ENCODE results near the gene MMRN1. TPM values are rescaled to one million over a fixed set of nuclear protein-coding genes. Genes with fewer than 3 reads are reported as not detected.
A peak's percentile ranks its signal among the peaks of the same experiment; 100 is the strongest.

Gene MMRN1
- total RNA-seq, 2 donors from 2014 or later, result not detected

GRCh38 chr4:89904524-89904923, 9.9 kb downstream of the MMRN1 start:
- peaks cover 5% of the 10 kb centered on the region for H3K27me3 Mint-ChIP-seq (ENCODE audit: insufficient read depth)

DNA sequence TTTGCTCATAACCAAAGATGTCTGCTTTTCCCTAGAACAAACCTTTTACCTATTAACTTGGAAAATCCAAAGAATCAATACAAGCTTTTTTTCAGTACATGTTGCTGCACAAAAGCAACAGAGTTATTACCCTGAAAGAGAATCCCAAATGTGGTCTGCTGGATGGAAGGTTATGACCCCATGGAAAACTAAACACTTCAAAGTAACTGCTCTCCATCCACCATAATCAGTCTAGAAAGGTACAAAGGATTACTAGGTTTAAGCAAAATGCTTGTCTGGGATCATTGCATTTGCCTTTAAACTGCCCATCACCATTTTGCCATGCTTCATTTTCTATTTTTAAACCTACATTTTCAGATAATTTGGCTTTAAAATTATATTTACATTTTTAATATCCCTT, 11.7 kb downstream of the MMRN1 start:
- Mint-ChIP-seq H3K27ac (no peak overlapping the region), H3K4me1 (no peaks in the 10 kb centered on the region), H3K4me3 (no peak overlapping the region), H3K9me3 (no peaks in the 10 kb centered on the region), H3K27me3 (ENCODE audit: insufficient read depth) (peaks cover 5% of the 10 kb centered on the region), H3K36me3 (ENCODE audit: low read depth) (no peaks in the 10 kb centered on the region)
- no peaks in the 10 kb centered on the region for H3K9me3 ChIP-seq (ENCODE audit: control insufficient read depth, low read length)
- no peak overlapping the region for H3K4me3 ChIP-seq (ENCODE audit: low read length)
- DNase-seq, result no peak
- H3K9ac ChIP-seq (ENCODE audit: extremely low read depth, low read length, poor library complexity, severe bottlenecking), result no peak overlapping the region
- H3K27ac ChIP-seq (ENCODE audit: low read depth, low read length), result peak overlapping the region; percentile 51
- no peaks in the 10 kb centered on the region for H3K36me3 ChIP-seq (ENCODE audit: control insufficient read depth, insufficient read depth, low read length)
- H3K4me1 ChIP-seq (ENCODE audit: control insufficient read depth, insufficient read depth, low read length), result no peaks in the 10 kb centered on the region
- no peaks in the 10 kb centered on the region for H3K27me3 ChIP-seq (ENCODE audit: control insufficient read depth, insufficient read depth, low read length, poor library complexity, severe bottlenecking)
- TF ChIP-seq CTCF (conservative IDR thresholded peaks at IDR 0.05), result no peak

More at GRCh38 chr4:89904524-89904923, 9.9 kb downstream of the MMRN1 start:
- Histone ChIP-seq H3K9ac (ENCODE audit: extremely low read depth, low read length, poor library complexity, severe bottlenecking) (no peak overlapping the region), H3K9me3 (ENCODE audit: control insufficient read depth, low read length) (no peaks in the 10 kb centered on the region), H3K4me3 (ENCODE audit: low read length) (no peak overlapping the region), H3K27me3 (ENCODE audit: control insufficient read depth, insufficient read depth, low read length, poor library complexity, severe bottlenecking) (peaks cover 10% of the 10 kb centered on the region), H3K36me3 (ENCODE audit: control insufficient read depth, insufficient read depth, low read length) (no peaks in the 10 kb centered on the region), H3K27ac (ENCODE audit: low read depth, low read length) (no peak overlapping the region), H3K4me1 (ENCODE audit: control insufficient read depth, insufficient read depth, low read length) (no peaks in the 10 kb centered on the region)
- Mint-ChIP-seq H3K36me3 (ENCODE audit: low read depth) (no peaks in the 10 kb centered on the region), H3K4me1 (no peaks in the 10 kb centered on the region), H3K4me3 (no peak overlapping the region), H3K27ac (no peak overlapping the region), H3K9me3 (no peaks in the 10 kb centered on the region)
- 92% methylated on average over 3 of the region's 3 CpGs; no CpG with 5 or more reads in 1 of the 2 experiments for WGBS, 2 experiments (ENCODE audit: insufficient coverage in 1 of 2, insufficient read length in 1 of 2)
- DNase-seq, result no peak
- no peak for TF ChIP-seq CTCF (conservative IDR thresholded peaks at IDR 0.05)

DNA sequence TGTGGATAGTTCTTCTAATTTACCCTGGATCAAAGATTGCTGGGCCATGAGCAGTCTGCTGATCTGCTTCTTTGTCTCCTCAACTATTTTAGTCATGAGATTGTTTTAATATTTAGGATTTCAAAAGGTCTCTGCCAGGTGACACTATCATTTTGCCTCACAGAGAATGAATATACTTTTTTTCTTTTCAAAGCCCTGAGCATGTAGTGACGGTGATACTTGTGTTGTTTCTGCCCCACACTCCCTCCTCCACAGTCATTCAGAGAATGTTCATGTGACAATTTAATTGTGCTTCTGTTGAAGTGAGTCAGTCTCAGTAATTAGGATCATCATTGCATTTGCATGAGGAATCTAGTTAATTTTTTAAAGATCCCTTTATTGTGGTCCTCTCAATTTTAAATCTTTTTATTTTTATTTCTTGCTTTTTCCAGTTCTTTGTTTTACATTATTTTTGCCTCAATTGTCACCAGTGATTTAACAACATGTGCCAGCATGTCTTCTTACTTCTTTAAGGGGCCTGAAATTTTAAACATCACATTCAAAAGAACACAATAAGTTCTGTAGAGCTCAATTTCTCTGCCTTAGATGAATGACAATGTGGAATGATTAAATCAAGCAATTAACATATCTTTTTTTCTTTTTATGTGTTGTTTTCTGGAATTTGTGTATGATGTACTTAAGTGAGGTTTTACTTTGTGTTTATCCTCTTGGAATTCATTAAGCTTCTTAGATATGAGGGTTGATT, 12.3 kb downstream of the MMRN1 start:
- Histone ChIP-seq H3K9ac (ENCODE audit: extremely low read depth, low read length, poor library complexity, severe bottlenecking) (no peak overlapping the region), H3K9me3 (ENCODE audit: control insufficient read depth, low read length) (no peaks in the 10 kb centered on the region), H3K4me3 (ENCODE audit: low read length) (no peak overlapping the region), H3K27ac (ENCODE audit: low read depth, low read length) (peak overlapping the region; percentile 51), H3K36me3 (ENCODE audit: control insufficient read depth, insufficient read depth, low read length) (no peaks in the 10 kb centered on the region), H3K27me3 (ENCODE audit: control insufficient read depth, insufficient read depth, low read length, poor library complexity, severe bottlenecking) (no peaks in the 10 kb centered on the region), H3K4me1 (ENCODE audit: control insufficient read depth, insufficient read depth, low read length) (no peaks in the 10 kb centered on the region)
- Mint-ChIP-seq H3K27me3 (ENCODE audit: insufficient read depth) (peaks cover 5% of the 10 kb centered on the region), H3K4me3 (no peak overlapping the region), H3K27ac (no peak overlapping the region), H3K4me1 (no peaks in the 10 kb centered on the region), H3K36me3 (ENCODE audit: low read depth) (no peaks in the 10 kb centered on the region), H3K9me3 (no peaks in the 10 kb centered on the region)
- 85% methylated on average over 1 of the region's 1 CpG; no CpG with 5 or more reads in 1 of the 2 experiments for WGBS, 2 experiments (ENCODE audit: insufficient coverage in 1 of 2, insufficient read length in 1 of 2)
- no peak for TF ChIP-seq CTCF (conservative IDR thresholded peaks at IDR 0.05)
- no peak for DNase-seq

Measured in endodermal cell (in vitro differentiated cells).